ENCODE data around the gene MAP6D1.

Gene MAP6D1

DNA sequence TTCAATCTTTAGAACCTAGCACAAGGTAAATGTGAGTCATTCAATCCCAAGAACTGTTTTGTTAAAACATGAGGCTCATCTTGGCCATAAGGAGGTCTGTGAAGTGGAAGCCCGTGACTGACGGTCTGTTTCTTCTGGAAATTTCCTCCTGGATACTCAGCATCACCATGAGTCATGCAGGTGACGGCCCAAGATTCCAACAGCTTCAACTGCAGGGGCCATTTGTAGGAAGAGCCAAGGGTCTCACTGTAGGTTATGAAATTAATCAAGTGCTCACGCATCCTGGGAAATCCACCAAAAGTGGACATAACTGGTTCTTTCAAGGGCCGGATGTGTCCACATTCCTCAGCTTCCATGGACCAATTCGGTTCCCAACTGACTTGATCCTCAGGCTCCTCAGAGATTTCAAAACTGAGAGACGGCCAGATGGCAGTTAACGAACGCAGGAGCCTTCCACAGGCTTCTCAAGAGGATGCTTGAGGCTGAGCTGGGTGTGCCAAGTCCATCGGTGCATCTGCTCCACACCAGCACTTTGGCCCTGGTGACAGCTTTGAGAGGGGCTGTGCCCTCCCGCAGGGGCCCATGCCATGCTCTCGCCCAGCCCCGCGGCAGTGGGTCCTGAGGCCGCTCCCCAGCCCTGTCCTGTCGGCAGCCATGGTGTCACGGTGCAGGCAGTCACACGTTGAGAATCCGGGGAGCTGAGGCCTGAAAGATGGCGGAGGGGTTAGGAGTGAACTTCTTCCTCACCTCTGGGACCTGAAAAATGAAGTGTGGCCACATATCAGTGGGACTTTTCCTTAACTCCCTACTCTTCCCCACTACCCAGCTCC is 8.5 kb downstream of the MAP6D1 start:
- TF ChIP-seq CTCF (IDR thresholded peaks at IDR 0.05): no peak
- H3K27ac ChIP-seq: no peak overlapping the region
- H3K27me3 ChIP-seq (ENCODE audit: control insufficient read depth, insufficient read depth, low read length): no peaks in the 10 kb centered on the region
- no peak overlapping the region for H2AFZ ChIP-seq
- H3K9ac ChIP-seq: no peak overlapping the region
- H3K9me3 ChIP-seq (ENCODE audit: control insufficient read depth, low read length): no peaks in the 10 kb centered on the region
- no peaks in the 10 kb centered on the region for H3K79me2 ChIP-seq
- H3K4me3 ChIP-seq (ENCODE audit: low read depth, low read length): no peak overlapping the region
- no peaks in the 10 kb centered on the region for H3K4me1 ChIP-seq
- H3K4me2 ChIP-seq (ENCODE audit: low read length): no peak overlapping the region
- no peaks in the 10 kb centered on the region for H3K36me3 ChIP-seq (ENCODE audit: control insufficient read depth, insufficient read depth, low read length)

GRCh38 chr3:183815951-183816475 is 9.4 kb downstream of the MAP6D1 start:
- Histone ChIP-seq H2AFZ (no peak overlapping the region), H3K9me3 (ENCODE audit: control insufficient read depth, low read length) (no peaks in the 10 kb centered on the region), H3K79me2 (no peaks in the 10 kb centered on the region), H3K4me2 (ENCODE audit: low read length) (no peak overlapping the region), H3K4me1 (no peaks in the 10 kb centered on the region), H3K4me3 (ENCODE audit: low read depth, low read length) (no peak overlapping the region), H3K27ac (no peak overlapping the region), H3K9ac (no peak overlapping the region), H3K36me3 (ENCODE audit: control insufficient read depth, insufficient read depth, low read length) (no peaks in the 10 kb centered on the region), H3K27me3 (ENCODE audit: control insufficient read depth, insufficient read depth, low read length) (no peaks in the 10 kb centered on the region)
- TF ChIP-seq CTCF (IDR thresholded peaks at IDR 0.05): no peak

DNA sequence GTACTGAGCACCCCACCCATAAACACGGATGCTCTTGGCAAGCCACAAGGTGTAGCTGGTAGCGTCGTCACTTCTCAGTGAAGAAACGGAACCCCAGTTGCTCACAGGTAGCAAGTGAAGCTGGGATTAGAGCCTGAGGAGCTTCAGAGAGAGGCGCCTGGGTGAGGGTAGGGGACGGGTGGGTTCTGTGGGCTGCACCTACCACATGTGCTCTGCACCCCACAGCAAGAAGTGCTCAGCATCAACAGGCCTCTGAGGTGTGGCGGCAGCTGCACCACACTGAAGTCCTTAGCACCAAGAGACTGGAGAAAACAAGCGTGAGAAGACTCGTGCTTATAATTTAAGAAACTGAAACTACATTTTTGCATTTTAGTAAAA is 9.8 kb downstream of the MAP6D1 start:
- H3K9ac ChIP-seq: no peak overlapping the region
- no peaks in the 10 kb centered on the region for H3K27me3 ChIP-seq (ENCODE audit: control insufficient read depth, insufficient read depth, low read length)
- H3K4me1 ChIP-seq: no peaks in the 10 kb centered on the region
- H3K27ac ChIP-seq: no peak overlapping the region
- no peak overlapping the region for H3K4me3 ChIP-seq (ENCODE audit: low read depth, low read length)
- no peaks in the 10 kb centered on the region for H3K79me2 ChIP-seq
- no peak for TF ChIP-seq CTCF (IDR thresholded peaks at IDR 0.05)
- H3K9me3 ChIP-seq (ENCODE audit: control insufficient read depth, low read length): no peaks in the 10 kb centered on the region
- H2AFZ ChIP-seq: no peak overlapping the region
- no peaks in the 10 kb centered on the region for H3K36me3 ChIP-seq (ENCODE audit: control insufficient read depth, insufficient read depth, low read length)
- no peak overlapping the region for H3K4me2 ChIP-seq (ENCODE audit: low read length)

DNA sequence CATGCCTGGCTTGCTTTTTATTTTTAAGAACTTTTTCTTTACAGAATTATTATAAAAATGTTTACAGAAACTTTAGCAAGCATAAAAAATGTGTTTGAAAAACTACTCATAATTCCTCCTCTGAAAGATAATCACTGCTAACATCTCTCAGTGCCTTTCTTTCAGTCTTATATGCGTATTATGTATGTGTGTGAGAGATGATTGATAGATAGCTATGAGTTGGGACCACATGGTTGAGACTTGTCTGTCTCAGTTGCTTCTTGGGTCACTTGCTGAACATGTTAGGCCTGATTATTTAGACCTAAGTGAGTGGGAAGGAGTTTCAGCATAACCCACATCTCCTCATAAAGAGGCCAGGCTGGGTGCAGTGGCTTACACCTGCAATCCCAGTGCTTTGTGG is 11.1 kb downstream of the MAP6D1 start:
- H3K4me1 ChIP-seq: no peaks in the 10 kb centered on the region
- no peak overlapping the region for H3K27ac ChIP-seq
- H3K9ac ChIP-seq: no peak overlapping the region
- no peak overlapping the region for H2AFZ ChIP-seq
- TF ChIP-seq CTCF (IDR thresholded peaks at IDR 0.05): no peak
- no peaks in the 10 kb centered on the region for H3K9me3 ChIP-seq (ENCODE audit: control insufficient read depth, low read length)
- H3K27me3 ChIP-seq (ENCODE audit: control insufficient read depth, insufficient read depth, low read length): no peaks in the 10 kb centered on the region
- no peaks in the 10 kb centered on the region for H3K36me3 ChIP-seq (ENCODE audit: control insufficient read depth, insufficient read depth, low read length)
- no peak overlapping the region for H3K4me3 ChIP-seq (ENCODE audit: low read depth, low read length)
- no peak overlapping the region for H3K4me2 ChIP-seq (ENCODE audit: low read length)
- H3K79me2 ChIP-seq: no peaks in the 10 kb centered on the region

All from parathyroid adenoma (tissue), 2 donors.